Stimulated activated CD8-positive, alpha-beta memory T cell treated with anti-CD3 and anti-CD28 coated beads, Interleukin-7, amount 100 ng/mL, for 1 hour (primary cell): Measurements from ENCODE around the gene WDR89.
"Not testable (repeated sequence)": the region's sequence is repeated elsewhere in the genome, so short reads cannot be mapped to it uniquely, and the experiment has no call there.

Source experiments
- DNase-seq, 2 donors: peaks; one replicate each; pipeline ENCODE4 v3.0.0-alpha.2; 2020; ENCODE audit warnings: low read depth in 2 of 2

The WDR89 gene

DNA sequence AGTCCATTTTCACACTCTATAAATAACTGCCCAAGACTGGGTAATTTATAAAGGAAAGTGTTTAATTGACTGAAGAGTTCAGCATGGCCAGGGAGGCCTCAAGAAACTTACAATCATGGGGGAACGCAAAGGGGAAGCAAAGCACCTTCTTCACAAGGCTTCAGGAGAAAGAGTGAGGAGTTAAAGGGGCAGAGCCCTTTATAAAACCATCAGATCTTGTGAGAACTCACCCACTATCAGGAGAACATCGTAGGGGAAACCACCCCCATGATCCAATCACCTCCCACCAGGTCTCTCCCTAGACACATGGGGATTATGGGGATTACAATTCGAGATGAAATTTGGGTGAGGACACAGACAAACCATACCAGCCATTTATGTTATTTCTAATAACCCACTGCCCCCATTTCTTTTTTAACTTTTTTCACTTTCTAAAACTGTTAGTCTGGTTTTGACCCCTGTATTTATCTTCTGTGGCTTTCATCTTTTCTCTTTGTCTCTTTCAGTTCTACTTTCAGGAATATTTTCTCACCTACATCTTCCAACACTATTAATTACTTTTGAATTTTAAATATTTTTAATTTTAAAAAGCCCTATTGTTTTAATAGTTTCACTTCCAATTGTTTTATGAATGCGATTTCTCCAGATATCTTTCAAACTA, 44.5 kb downstream of the WDR89 start:
- no peak for DNase-seq

DNA sequence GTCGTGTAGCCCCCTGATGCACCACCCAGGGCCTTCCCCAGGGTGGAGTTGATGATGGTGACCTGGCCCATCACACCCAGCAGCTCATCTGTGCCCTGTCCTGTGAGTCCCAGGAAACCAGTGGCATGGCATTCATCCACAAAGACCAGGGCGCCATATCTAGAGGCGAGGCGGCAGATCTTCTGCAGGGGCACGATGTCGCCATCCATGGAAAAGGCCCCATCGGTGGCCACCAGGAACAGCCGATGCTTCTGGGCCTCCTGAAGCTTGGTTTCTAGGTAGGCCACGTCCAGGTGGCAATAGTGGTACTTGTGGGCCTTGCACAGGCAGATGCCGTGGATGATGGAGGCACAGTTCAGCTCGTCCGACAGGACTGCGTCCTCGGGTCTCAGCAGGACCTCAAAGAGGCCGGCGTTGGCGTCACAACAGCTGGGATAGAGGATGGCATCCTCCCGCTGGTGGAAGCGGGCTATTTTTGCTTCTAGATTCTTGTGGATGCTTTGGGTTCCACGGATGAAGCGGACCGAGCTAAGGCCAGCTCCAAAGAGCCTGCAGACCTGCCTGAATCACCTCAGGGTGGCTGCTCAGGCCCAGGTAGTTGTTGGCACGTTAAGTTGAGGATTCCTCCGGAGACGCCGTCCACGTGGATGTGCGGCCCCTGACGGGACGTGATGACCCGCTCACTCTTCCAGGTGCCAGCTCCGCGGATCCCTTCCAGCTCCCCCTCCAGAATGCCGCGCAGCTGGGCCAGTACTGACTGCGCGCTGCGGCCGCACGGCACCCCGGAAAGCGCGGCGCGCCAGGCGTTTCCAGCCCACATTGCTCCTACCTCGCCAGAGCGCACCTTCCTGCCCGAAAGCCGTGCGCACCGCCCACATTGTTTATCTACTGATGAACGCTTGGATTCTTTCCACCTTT, 47.0 kb downstream of the WDR89 start:
- DNase-seq: no peak

DNA sequence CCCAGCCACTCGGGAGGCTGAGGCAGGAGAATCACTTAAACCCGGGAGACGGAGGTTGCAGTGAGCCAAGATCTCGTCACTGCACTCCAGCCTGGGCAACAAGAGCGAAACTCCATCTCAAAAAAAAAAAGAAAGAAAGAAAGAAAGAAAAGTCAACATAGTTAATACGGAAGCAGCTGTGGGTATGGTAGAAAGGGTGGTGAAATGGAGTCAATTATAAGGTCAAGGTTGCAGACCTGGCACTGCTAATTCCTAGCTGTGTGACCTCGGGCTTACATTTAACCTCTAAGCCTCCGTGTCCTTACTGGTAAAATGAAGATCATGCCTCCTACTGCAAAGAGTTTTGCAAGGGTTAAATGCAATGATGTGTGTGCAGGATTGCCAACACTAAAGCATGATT, 58.6 kb downstream of the WDR89 start:
- DNase-seq: not testable (repeated sequence)

DNA sequence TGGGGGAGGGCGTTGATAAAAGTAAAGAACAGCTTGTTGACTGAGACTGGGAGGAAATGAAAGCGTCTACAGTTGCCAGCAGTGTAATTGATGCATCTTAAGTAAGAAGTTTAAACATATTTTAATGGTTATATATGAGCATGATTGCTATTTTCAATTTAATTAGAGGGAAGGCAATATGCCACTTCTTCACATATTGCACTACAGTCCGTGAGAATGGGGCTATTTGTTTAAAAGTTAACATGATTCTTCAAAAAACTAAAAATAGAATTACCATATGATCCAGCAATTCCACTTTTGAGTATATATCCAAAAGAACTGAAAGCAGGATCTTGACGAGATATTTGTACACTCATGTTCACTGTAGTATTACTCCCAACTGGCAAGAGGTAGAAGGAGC, 60.2 kb downstream of the WDR89 start:
- no peak for DNase-seq

DNA sequence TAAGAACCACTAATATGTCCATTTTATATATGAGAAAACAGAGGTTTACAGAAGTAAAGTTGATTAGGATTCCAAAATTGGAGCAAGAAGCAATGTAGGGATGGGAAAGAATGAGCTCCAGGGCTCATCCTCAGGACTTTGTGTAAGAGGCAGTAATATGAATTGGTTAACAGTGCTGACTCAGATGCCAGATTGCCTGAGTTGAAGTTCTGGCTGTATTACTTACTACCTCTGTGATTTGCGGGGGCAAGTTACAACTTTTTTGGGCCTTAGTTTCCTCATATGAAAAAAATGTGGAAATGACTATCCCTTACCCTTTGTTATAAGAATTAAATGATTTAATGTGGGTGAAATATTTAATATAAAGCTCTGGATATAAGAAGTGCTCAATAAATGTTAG, 63.4 kb downstream of the WDR89 start:
- no peak for DNase-seq

DNA sequence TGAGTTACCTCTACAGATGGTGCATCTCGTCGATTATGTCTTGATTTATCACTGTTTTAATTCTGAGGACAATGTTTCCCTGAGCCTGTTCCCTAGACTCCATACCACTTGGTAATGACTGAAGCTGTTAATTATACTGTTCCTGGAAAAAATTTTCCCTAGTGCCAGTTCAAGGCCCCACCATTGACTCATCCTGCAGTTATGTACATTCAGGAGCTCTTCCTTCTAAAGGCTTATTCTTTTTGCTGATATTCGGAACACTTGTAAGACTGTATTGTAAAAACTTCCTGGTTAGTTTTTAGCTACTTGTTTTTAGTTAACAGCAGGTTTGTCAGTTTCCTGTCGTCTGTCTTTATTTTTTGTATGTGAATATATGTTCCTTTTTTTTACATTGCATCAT, 68.1 kb downstream of the WDR89 start:
- DNase-seq: no peak

DNA sequence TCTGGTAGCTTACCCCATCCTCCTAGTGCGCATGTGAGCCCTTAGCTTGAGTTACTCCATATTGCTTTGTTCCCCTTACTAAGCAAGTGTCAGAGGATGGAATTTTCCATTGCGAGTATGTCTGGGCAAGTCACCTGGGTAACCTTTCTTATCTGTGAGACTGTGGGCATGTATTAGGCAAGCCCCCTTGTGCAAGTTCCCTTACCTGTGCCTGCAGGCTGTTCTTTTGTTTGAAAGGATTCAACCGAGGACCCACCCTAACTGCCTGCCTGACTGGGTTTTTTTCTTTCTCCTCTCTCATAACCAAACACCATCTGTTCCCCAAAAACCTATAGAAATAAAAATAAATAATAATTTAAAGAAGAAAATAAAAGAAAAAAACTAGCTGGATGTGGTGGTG, 76.2 kb downstream of the WDR89 start:
- no peak for DNase-seq

DNA sequence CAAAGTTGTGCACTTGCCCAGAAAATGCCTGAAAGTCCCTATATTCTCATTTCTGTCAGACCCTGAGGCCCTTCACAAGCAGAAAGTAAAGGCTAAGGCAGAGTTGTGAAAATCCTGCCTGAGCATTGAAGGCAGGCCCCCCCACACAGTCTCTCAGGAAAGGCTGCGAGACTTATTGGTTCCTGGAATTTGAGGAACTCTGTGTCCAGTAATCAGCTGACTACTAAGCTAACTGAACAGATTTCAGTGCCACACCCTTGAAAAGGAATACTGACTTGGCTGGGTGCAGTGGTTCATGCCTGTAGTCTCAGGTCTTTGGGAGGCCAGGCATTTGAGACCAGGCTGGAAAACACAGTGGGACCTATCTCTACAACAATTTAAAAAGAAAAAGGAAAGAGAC, 77.4 kb downstream of the WDR89 start:
- DNase-seq: no peak

DNA sequence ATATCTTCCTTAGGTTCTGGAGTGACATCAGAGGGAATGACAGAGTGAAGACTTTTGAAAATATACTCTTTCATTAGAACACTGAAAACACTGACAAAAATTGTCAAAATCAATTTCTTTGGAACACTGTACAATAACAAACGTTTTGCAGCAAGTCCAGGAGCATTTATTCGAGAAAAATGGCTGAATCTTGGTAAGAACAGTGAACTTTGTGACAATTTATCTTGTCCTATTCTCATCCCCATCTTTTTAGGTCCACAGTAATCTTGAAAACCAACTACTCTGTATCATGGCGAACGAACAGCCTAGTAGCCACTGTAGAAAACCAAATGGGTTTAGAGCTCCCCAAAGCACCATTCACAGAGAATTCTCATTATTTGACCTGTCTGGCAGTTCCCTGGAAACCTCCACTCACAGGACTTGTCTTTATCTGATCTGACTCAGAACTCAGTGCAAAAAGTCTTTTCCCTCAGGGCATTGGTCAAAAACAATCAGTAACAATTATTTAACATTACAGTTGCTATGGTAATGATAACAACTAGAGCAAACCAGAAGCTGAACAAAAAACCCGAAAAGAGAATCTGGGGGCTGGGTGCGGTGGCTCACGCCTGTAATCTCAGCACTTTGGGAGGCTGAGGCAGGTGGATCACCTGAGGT, 78.2 kb downstream of the WDR89 start:
- DNase-seq: no peak

DNA sequence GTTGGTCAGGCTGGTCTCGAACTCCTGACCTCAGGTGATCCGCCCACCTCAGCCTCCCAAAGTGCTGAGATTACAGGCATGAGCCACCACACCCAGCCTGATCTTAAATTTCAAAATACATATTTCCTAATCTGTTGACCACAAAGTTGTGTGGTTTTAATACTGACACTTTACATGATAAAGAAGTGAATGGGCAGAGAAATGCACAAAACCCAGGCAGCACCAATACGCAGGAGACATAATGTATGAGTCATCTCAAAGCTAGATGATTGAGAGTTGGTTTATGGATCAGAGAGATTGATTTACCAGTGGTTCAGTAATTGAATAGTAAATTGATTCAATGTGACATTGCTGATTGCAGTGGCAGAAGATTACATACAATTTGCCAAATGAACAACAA, 79.3 kb downstream of the WDR89 start:
- DNase-seq: no peak

DNA sequence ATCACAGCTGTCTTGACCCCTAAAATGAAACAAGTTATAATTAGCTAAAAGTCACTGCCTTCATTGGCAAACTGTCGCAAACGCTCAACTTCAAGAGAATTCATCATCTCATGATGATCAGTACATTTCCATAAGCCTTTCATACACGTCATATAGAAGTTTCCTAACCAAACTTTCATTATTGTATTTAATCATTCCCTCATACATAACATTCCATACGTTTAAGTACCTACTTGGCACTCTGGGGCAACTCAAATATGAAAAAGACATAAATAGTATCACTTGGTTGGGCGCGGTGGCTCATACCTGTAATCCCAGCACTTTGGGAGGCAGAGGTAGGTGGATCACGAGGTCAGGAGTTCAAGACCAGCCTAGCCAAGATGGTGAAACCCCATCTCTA, 86.1 kb downstream of the WDR89 start:
- no peak for DNase-seq

DNA sequence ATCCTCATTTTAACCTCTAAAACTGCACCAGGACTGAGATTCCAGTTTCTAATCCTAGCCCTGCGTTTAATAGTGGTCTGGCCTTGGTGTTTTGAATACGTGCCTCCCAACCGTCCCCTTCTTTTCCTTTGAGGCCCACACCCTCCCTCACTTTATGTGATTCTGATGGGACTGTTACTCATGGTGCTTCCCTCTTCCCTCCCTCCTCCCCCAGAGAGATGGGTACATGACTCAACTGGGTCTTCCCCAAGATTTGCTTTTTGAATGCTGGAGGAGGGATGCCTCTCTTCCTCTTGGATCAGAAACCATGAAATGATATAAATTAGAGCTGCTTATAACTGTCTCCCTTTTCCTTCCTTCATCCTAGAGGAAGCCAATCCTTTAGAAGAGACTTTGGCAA, 90.3 kb downstream of the WDR89 start:
- no peak for DNase-seq

DNA sequence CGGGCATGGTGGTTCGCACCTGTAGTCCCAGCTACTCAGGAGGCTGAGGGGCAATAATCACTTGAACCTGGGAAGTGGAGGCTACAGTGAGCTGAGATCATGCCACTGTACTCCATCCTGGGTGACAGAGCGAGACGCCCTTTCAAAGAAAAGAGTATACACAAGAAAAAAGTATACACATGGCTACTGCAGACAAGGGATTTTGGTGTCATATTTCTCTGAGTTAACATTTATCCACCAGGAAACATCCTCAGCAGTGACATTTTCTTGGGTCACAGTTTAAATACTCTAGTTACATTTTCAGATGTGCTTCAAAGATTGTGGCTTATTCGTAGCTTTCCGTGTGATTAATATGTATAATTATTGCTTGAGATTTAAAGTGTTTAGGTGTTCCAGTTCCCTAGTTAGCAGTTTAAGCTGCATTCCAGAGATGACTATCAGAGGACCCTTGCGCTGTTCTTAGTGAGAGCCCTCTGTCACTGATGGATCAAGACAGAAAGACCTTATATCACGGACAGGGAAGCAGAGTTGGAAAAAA, 93.8 kb downstream of the WDR89 start:
- no peak for DNase-seq
